ENCODE results near the gene CYTH4.
"Not testable (repeated sequence)": the region's sequence is repeated elsewhere in the genome, so short reads cannot be mapped to it uniquely, and the experiment has no call there.

The CYTH4 gene

DNA sequence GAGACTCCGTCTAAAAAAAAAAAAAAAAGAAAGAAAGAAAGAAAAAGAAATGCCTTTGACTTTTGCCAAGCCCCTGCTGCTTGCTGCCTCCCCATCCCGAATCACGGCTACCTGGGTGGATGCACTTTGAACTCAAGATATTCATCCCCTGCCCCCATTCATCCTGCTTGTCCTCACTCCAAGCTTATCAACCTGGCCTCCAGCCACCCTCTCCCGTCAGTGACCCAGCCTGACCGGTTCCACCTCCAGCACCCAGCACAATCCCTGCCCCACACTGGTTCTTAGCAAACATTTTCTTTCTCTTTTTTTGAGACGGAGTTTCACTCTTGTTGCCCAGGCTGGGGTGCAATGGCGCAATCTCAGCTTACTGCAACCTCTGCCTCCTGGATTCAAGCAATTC is 44.4 kb downstream of the CYTH4 start:
- DNase-seq (ENCODE audit: low read depth in 3 of 3, low spot score in 1 of 3), result no peak

DNA sequence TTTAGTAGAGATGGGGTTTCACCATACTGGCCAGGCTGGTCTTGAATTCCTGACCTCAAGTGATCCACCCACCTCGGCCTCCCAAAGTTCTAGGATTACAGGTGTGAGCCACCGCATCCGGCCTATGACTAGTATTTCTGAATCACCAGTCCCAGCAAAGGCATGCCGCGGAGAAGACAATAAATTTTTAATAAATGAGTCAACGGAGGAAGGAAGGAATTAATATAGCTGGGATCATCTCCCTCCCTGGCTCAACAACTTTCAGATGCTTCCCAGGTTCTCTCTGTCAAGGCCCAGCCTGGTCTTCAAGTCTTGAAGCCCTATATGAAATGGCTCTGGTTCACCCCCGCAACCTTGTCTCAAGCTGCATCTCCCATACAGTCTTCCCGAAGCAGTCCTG is 45.7 kb downstream of the CYTH4 start:
- DNase-seq (ENCODE audit: low read depth in 3 of 3, low spot score in 1 of 3), result no peak

DNA sequence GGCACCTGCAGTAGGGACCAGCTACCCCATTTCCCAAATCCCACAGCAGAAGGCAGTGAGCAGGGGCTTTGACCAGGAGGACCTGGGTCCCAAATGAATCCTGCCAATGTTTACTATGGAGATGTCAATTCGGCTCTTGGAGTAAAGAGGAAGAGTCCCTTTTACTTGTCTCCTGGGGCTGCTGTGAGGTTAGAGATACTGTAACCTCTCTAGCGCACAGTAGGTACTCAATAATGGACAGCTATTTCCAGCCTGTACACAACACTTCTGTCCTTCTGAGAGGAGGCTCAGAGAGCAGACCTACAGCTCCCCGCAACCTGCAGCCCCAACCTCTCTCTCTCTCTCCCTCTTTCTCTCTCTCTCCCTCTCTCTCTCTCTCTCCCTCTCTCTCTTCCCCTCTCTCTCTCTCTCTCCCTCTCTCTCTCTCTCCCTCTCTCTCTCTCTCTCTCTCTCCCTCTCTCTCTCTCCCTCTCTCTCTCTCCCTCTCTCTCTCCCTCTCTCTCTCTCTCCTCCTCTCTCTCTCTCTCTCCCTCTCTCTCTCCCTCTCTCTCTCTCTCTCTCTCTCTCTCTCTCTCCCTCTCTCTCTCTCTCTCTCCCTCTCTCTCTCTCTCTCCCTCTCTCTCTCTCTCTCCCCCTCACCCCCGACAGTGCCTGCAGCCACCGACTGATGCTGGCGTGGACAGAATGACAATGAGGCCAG is 46.4 kb downstream of the CYTH4 start:
- DNase-seq (ENCODE audit: low read depth in 3 of 3, low spot score in 1 of 3), result not testable (repeated sequence)

DNA sequence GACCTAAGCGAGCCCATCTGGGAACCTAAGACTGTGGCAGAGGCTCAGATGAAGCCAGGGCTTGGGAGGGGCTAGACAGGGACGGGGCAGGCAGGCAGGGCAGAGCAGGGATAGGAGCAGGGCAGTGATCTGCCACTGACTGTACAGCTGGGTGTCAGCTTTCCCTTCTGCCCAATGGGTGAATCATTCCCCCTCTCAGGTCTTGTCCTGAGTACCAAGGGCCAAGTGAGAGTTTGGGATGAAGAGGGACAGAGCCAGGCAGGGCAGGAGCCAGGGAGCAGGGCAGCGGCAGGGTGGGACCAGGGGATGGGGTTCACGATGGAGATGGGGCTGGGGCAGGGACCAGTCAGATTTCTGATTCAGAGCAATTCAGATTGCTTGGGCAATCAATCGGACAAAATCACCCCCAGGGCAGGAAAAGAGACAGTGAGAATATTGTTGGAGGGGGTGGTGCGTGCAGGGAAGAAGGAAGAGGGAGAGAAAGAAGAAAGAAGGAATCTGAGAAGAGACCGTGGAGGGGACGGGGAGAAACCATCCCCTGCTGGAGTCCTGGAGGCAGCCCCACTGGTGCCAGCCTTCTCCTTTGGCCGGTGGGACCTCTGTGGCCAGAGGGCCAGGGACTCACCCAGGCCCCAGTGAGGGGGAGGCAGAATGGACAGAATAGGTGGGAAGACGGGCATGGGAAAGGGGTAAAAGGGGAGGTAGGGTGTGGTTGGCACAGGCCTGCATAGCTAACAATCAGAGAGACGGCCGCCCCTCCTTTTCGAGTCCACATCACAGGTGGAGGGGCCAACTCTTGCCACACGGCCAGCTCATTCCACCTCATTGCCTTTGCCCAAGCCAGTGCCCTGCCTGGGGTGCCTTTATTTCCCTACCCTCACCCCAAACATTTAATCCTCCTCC is 47.2 kb downstream of the CYTH4 start:
- no peak for DNase-seq (ENCODE audit: low read depth in 3 of 3, low spot score in 1 of 3)

DNA sequence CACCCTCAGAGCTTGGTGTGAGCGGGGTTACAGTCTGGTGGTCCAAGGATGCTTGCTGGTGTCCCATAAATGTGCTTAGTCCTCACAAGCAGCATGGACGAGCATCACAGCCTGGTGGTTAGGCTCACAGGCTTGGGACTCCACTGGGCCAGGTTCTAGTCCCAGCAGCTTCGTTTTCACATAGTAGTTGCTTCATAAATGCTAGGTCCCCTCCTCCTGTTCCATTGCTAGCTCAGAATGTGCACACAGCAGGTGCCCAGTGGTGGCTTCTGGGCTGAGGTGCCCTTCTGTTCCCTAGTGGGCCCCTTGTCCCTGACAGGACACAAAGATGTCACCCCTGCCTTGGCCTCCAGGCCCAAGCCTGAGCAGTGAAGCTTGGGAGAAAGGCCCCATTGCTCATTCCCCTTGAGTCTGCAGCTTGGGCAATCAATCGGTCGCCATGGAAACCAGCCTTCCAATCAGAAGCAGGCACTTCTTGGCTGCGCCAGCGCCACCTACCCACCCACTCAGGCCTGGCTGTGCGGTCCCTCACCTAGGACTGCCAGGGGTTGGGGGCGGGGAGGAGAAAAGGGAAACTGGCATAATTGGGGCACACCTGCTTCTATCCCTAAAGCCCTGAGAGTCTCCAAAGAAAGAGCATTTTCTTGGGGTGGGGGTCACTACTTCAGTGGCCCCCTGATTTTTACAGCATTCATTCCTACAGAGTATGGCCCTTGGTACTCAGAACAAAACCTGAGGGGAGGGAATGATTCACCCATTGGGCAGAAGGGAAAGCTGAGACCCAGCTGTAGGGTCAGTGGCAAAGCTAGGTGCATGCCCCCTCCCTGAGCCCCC is 48.1 kb downstream of the CYTH4 start:
- DNase-seq (ENCODE audit: low read depth in 3 of 3, low spot score in 1 of 3), result no peak

DNA sequence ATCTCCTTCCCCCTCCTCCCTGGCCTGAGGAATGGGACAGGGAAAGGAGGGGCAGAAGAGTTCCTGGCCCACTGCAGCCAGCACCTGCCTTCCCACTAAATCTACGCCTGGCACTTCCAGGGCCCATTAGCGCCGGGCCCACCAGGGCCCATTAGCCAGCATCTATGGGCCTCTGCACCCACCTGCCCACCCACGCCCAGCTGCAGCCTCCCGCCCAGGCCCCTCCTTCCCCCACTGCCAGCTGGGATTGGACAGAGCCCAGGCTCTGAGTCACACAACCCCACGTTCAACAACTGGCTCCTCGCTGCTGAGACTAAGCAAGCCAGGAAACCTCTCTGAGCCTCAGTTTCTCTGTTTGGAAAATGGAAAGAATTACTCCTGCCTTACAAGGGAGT is 48.7 kb downstream of the CYTH4 start:
- DNase-seq (ENCODE audit: low read depth in 3 of 3, low spot score in 1 of 3), result no peak

DNA sequence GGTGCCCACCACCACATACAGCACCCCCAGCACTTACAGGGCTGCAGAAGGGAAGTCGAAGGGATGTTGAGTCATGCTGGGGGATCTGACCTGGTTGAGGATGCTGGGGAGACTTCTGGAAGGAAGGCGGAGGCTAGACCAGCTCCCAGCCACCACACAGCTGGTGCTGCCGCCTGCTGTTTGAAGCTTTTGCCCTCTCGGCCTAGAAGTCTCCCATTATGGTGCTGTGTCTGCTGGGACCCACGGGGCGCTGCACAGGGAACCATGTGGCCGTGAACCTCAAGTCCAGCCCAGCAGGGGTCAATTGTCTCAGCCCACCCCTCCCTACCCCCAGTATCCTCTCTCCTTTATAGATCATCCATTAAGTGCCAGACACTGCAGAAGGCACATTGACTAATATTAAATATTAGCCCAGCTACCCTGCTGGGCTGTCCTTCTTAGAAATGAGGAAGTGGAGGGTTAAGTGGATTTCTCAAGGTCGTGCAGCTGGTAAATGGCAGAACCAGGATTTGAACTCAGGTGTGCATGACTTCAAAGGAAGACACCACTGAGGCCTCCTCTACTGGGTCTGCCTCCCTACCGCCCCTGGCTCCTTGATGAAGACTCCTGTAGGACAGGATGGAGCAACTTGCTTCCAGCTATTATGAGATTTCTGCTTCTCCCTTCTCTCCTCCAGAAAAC is 49.7 kb downstream of the CYTH4 start:
- DNase-seq (ENCODE audit: low read depth in 3 of 3, low spot score in 1 of 3), result no peak

DNA sequence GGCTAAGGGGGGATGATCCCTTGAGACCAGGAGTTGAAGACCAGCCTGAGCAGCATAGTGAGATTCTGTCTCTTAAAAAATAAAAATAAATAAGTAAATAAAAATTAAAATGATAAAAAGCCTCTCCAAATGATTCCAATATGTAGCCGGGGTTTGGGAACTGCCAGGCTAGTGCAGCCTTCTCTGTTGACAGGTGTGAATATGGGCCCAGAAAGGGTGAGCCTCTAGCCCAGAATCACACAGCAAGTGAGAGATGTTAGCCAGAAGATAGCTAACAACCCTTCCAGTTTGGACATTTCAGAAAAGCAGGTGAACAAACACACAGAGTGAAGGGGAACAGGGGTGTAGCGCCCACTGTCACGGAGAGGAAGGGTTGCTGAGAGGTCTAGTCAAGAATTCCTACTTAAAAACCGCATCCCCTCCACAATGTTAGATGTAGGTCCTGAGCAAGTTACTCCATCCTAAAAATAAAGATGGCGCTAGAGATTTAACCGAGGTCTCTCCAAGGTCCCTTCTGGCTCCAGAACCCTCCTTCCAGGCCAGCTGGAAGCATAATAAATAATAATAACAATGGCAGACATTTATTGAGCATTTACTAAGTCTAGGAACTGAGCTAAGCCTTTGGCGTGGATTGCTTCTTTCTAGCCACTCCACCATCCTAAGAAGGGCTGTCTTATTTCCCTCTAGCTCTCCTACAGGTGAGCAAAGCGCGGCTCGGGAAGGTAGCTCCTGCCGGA is 51.6 kb downstream of the CYTH4 start:
- DNase-seq (ENCODE audit: low read depth in 3 of 3, low spot score in 1 of 3), result no peak

DNA sequence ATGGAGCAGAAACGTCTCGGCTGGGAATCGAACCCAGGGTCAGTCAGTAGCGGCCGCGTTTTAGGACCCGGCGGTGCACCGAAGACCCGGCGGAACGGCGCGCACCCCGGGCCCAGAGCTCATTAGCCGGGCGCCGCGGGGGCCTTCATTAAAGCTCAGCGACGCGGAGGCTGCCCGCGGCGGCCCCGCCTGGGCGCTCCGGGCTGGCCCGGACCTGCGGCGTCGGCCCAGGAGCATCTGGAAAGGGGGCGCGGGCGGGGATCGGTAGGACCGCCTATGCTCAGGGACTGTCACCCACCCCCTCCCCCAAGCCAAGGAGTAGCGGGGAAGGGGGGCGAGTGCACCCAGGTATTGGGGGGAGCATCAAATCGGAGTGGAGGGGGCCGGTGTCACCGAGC is 52.2 kb downstream of the CYTH4 start:
- no peak for DNase-seq (ENCODE audit: low read depth in 3 of 3, low spot score in 1 of 3)

DNA sequence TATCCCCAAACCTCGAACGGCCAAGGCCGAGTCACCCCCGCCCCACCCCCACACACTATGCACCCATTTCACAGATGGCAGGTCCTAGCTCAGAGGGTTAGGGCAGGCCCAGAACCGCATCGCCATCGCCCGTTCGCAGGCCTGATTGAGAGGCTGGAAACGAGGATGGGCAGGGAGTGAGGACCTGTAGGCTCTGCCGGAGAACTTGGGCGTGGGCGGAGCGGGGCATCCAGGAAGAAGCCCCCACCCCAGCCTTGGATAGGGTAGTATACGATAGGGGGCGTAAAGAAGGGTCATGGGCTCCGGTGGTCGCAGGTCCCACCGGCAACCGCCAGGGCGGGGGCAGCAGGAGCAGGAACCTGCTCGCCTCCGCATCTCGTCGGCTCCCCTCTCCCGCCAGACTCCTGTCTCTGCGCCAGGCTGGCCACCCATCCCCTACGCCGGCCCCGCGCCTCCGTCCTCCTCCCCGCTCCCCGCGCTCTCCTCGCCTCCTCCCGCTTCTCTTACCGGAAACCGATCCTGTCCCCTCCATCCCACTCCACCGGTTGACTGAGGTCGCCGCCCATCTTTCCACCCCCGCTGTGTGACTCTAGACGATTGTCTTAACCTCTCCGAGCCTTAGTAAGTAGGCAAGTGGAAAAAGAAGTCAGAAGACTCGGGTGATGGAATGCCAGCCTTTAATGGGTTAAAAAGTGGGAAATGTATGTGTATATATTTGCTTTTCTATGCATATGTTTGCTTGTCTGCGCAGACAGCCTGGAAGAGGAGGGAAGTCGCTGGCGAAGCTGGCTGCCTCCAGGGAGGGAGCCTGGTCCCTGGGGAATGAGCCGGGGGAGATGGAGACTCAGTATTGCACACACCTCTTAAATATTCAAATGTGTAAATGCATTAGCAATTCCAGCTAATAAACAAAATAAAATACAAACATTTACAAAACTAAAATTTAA is 52.8 kb downstream of the CYTH4 start:
- no peak for DNase-seq (ENCODE audit: low read depth in 3 of 3, low spot score in 1 of 3)

DNA sequence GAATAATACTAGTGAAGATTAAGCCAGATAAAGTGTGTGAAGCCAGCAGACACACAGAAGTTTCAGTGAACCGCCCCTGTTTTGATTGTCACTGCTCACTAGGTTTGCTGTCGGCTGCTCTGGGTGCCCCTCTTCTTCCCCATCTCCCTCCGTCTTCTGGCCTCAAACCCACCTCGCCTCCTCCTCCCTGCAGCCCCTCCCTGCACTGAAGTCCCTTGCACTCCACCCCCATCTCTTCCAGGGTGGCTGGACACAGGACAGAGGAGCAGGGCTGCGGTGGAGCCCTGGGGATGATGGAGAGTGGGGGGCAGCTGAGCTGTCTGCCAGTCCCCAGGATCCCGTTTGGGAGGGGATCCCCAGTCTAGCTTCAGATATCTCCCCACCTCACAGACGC is 53.5 kb downstream of the CYTH4 start:
- DNase-seq (ENCODE audit: low read depth in 3 of 3, low spot score in 1 of 3), result no peak

DNA sequence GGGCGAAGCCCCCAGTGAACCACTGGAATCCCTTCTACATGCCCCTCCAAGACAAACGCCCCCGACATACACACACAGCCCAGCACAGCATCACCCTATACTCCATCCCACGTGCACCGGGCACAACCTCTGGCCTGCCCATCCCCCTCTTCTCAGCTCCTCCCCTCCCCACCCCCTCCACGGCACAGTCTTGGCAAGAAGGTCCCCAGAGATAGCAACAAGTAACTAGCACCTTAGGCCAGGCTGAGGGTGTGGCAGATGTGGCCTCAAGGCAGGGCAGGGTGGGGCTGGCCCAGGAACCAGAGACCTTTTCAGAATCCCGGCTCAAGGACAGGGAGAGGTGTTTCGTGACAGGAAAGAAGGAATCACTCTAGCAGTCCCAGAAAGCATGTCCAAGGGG is 54.3 kb downstream of the CYTH4 start:
- no peak for DNase-seq (ENCODE audit: low read depth in 3 of 3, low spot score in 1 of 3)

DNA sequence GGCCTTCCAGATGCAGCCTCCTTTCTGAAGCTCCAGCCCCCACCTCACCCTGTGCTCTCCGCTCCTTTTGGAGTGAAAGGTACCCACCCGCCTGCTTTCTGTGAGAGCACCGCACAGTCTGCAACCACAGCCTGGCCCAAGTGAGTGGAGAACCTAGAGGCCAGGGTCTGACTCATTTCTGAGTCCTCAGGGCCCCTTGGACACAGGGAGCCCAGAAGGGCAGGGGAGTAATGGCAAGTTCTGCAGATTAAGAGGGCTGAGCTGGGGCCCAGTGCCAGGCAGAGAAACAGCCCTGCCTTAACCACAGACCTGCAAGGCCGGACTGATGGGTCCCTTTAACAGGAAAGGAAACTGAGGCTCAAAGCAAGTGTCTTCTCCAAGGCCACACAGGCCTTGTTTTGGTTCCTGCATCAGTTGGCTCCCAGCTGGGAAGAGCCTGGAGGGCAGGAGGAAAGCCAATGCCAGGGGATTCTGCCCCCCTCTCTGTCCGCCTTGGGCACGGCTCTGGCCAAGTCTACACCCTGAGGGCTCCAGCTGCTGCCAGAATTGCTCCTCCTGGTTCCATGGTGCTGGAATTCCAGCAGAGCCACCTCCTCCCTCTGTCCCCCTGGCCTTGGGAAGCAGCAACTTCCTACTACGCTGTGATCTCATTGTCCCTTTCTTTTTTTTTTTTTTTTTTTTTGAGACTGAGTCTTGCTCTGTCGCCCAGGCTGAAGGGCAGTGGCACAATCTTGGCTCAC is 55.1 kb downstream of the CYTH4 start:
- DNase-seq (ENCODE audit: low read depth in 3 of 3, low spot score in 1 of 3), result no peak

DNA sequence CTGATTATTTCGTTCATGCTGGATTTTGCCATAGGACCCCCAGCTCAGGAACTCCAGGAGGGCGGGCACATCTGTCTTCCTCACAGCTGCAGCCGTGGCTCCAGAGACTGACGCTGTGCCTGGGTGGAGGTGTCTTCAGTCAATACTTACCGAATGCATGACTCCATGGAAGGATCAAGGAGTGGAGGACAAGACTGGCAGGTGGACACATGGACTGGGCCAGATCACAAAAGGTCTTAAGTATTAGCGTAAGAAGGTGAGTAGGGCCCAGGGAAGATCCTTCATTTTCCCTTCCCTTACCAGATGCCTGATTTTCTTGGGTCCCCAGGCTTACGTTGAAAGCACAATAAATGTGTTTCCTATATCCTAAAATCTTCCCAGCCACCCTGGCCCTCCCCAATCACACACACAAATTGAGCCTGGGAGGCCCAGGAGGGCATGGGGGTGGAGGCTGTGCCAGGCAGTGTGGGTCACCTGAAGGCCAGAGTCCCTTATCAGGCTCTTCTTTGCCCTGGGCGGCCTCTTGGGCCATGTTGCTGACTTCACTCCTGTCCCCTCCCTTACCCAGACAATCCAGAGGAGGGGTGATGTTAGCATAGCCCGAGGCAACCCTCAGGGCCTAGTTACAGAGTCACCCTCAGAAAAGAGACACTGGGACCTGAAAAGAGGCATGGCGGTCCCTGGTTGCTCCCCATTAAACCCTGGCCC is 56.4 kb downstream of the CYTH4 start:
- DNase-seq (ENCODE audit: low read depth in 3 of 3, low spot score in 1 of 3), result no peak

DNA sequence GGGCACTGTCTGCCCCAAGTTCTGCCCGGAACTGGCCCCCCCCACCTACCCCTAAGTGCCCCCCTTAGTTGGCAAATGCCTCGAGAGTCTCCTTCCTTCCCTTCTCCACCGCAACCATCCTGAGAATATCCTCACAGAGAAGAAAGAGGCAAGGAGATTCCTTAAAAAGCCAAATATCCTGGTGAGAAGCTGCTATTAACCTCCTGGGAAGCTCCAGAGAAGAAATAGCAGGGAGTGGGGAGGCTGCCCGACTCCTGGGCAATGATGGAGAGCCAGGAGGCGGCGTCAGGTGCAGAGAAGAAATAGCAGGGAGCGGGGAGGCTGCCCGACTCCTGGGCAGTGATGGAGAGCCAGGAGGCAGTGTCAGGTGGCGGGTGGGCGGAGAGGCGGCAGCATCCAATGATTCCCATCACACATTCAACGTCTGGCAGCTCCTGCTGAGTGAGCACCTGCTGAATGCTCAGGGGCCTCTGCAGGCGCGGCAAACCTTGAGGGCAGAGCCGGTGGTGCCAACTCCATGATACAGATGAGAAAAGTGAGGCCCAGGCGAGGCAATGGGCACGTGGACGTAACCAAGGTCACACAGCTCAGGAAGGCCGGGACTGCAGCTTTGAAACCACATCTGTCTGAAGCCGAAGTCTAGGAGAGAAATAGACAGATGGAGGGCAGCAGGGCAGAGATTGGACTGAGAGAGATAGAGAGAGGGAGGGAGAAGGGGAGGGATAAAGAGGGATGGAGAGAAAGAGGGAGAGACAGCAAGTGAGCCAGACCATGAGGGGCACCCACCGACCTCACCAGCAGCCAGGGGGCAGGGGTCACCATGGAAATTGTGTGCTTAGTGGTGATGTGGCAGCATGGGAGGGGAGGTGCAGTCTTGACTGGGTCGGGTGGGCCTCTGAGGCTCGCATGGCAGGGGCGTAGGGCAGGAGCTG is 58.3 kb downstream of the CYTH4 start:
- DNase-seq (ENCODE audit: low read depth in 3 of 3, low spot score in 1 of 3), result no peak

DNA sequence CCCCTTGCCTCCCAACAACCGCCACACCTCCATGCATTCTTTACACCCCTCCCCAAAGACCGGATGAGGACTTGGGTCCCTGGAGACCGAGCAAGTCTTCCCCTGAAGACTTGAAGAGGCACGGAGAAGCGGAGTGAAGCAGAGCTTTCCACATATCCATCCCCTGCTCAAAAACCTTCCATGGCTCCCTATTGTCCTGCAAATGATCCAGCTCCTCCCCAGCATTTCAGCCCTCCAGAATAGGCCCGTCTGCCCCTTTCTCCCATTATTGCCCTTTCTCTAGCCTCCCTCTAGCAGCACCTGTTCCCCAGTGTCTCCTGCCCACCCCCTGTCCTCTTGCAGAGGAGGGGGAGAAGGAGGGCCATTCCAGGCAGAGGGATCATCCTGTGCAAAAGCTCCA is 59.8 kb downstream of the CYTH4 start:
- DNase-seq (ENCODE audit: low read depth in 3 of 3, low spot score in 1 of 3), result no peak

DNA sequence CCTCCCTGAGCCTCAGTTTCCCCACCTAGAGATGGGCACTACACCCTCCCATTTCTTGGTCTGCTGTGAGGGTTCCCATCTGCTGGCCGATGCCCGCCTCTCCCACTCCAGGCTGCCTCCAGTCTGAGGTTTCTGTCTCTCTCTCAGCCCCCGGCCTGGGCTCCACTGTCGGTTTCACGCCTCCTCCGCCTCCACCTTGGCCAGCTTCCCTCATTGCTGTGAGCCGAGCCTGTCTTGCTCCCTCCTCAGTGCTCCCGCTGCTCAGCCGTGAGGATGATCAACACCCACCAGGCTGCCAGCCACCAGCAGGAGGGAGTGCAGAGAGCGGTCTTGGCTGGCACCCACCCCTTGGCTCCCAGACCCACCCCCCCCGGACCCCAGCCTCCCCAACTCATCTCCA is 61.0 kb downstream of the CYTH4 start:
- DNase-seq (ENCODE audit: low read depth in 3 of 3, low spot score in 1 of 3), result no peak

Data from stimulated activated CD4-positive, alpha-beta T cell treated with anti-CD3 and anti-CD28 coated beads, TNF-alpha, amount 100 ng/mL, for 1 hour (primary cell).